SJCRH30 (cell line): ENCODE measurements around the gene C1orf226. TPM values are rescaled to one million over a fixed set of nuclear protein-coding genes. Genes with fewer than 3 reads are reported as not detected.

Experiments used
- DNase-seq, 2 experiments: peaks; one replicate each; pipeline ENCODE4 v3.0.0-alpha.2; 2015 to 2020
- H3K27ac ChIP-seq: fragments of 250-450 bp; sonication (Bioruptor Pico); 2 replicates; pipeline ENCODE4 v1.5.1; 2020; ENCODE audit warnings: mild to moderate bottlenecking, moderate library complexity
- H3K27me3 ChIP-seq: fragments of 250-450 bp; sonication (Bioruptor Pico); 2 replicates; pipeline ENCODE4 v1.5.1; 2020; ENCODE audit warnings: mild to moderate bottlenecking, moderate library complexity
- H3K36me3 ChIP-seq: fragments of 250-450 bp; sonication (Bioruptor Pico); 2 replicates; pipeline ENCODE4 v1.5.1; 2020; ENCODE audit warnings: mild to moderate bottlenecking, moderate library complexity
- H3K4me1 ChIP-seq: fragments of 250-450 bp; sonication (Bioruptor Pico); 2 replicates; pipeline ENCODE4 v1.5.1; 2020; ENCODE audit warnings: mild to moderate bottlenecking, moderate library complexity
- H3K4me3 ChIP-seq: fragments of 250-450 bp; sonication (Bioruptor Pico); 2 replicates; pipeline ENCODE4 v1.5.1; 2020; ENCODE audit warnings: mild to moderate bottlenecking, moderate library complexity
- H3K9me3 ChIP-seq: fragments of 250-450 bp; sonication (Bioruptor Pico); replicated peaks from 2 replicates; pipeline ENCODE4 v1.5.1; 2020; ENCODE audit warnings: mild to moderate bottlenecking, moderate library complexity
- total RNA-seq: library from RNA; depleted of rRNA; stranded (reverse); fragments of >200 nt; shearing (Covaris generic); gene quantifications from 2 replicates; pipeline ENCODE4 v1.2.3, GENCODE V29; 2014

The C1orf226 gene
- total RNA-seq, 1 experiment from 2014 or later = 0.57 TPM

GRCh38 chr1:162371611-162372010 is 9.9 kb upstream of the C1orf226 start:
- Histone ChIP-seq H3K4me1 (peaks cover 19% of the 10 kb centered on the region), H3K4me3 (no peak overlapping the region), H3K9me3 (no peaks in the 10 kb centered on the region), H3K36me3 (no peaks in the 10 kb centered on the region), H3K27ac (no peak overlapping the region), H3K27me3 (no peaks in the 10 kb centered on the region)
- no peak for DNase-seq

GRCh38 chr1:162372159-162373071 is 9.1 kb upstream of the C1orf226 start:
- no peaks in the 10 kb centered on the region for H3K27me3 ChIP-seq
- H3K36me3 ChIP-seq = no peaks in the 10 kb centered on the region
- H3K4me1 ChIP-seq = peaks cover 19% of the 10 kb centered on the region
- H3K9me3 ChIP-seq = no peaks in the 10 kb centered on the region
- DNase-seq = no peak
- no peak overlapping the region for H3K27ac ChIP-seq
- H3K4me3 ChIP-seq = no peak overlapping the region

- Histone ChIP-seq H3K4me3 (no peak overlapping the region), H3K9me3 (no peaks in the 10 kb centered on the region), H3K27ac (no peak overlapping the region), H3K4me1 (peaks cover 19% of the 10 kb centered on the region), H3K27me3 (no peaks in the 10 kb centered on the region), H3K36me3 (no peaks in the 10 kb centered on the region)
- no peak for DNase-seq
Measured at GRCh38 chr1:162373072-162373427, 8.5 kb upstream of the C1orf226 start.

- Histone ChIP-seq H3K4me1 (peaks cover 19% of the 10 kb centered on the region), H3K27me3 (no peaks in the 10 kb centered on the region), H3K27ac (no peak overlapping the region), H3K36me3 (no peaks in the 10 kb centered on the region), H3K9me3 (no peaks in the 10 kb centered on the region), H3K4me3 (no peak overlapping the region)
- DNase-seq = peak; percentile 38 to 42
Measured at GRCh38 chr1:162373541-162374260, 7.8 kb upstream of the C1orf226 start.

- H3K4me3 ChIP-seq = no peak overlapping the region
- no peaks in the 10 kb centered on the region for H3K27me3 ChIP-seq
- H3K4me1 ChIP-seq = peaks cover 19% of the 10 kb centered on the region
- H3K9me3 ChIP-seq = no peaks in the 10 kb centered on the region
- no peaks in the 10 kb centered on the region for H3K36me3 ChIP-seq
- no peak overlapping the region for H3K27ac ChIP-seq
- DNase-seq = no peak
Measured at GRCh38 chr1:162374406-162374805, 7.1 kb upstream of the C1orf226 start.

GRCh38 chr1:162375463-162375862 is 6.1 kb upstream of the C1orf226 start:
- Histone ChIP-seq H3K36me3 (no peaks in the 10 kb centered on the region), H3K4me1 (peaks cover 19% of the 10 kb centered on the region), H3K27me3 (no peaks in the 10 kb centered on the region), H3K27ac (no peak overlapping the region), H3K4me3 (no peak overlapping the region), H3K9me3 (no peaks in the 10 kb centered on the region)
- DNase-seq = no peak

GRCh38 chr1:162376691-162377090 is 4.8 kb upstream of the C1orf226 start, which contains the start of gene SPATA46:
SPATA46 (minus strand) TSS chr1:162376854; CDS start chr1:162376790, 64 bp downstream.
- no peak within 1 kb of the TSS for H3K27ac ChIP-seq
- H3K36me3 ChIP-seq = no peaks in the 10 kb centered on the region
- peaks cover 18% of the 10 kb centered on the region for H3K4me1 ChIP-seq
- no peaks in the 10 kb centered on the region for H3K27me3 ChIP-seq
- no peak for DNase-seq
- no peaks in the 10 kb centered on the region for H3K9me3 ChIP-seq
- H3K4me3 ChIP-seq = no peak within 1 kb of the TSS

- Histone ChIP-seq H3K4me3 (no peak overlapping the region), H3K9me3 (no peaks in the 10 kb centered on the region), H3K4me1 (no peaks in the 10 kb centered on the region), H3K27me3 (no peaks in the 10 kb centered on the region), H3K36me3 (no peaks in the 10 kb centered on the region), H3K27ac (no peak overlapping the region)
- no peak for DNase-seq
Measured at GRCh38 chr1:162380061-162380846, 1.3 kb upstream of the C1orf226 start.

GRCh38 chr1:162381941-162382750 is 618 bp downstream of the C1orf226 start:
- Histone ChIP-seq H3K4me3 (no peak overlapping the region), H3K27me3 (no peaks in the 10 kb centered on the region), H3K27ac (no peak overlapping the region), H3K9me3 (no peaks in the 10 kb centered on the region), H3K36me3 (no peaks in the 10 kb centered on the region), H3K4me1 (no peaks in the 10 kb centered on the region)
- no peak for DNase-seq

GRCh38 chr1:162383091-162383490 is 1.6 kb downstream of the C1orf226 start:
- H3K4me3 ChIP-seq = no peak overlapping the region
- no peaks in the 10 kb centered on the region for H3K36me3 ChIP-seq
- no peak for DNase-seq
- no peak overlapping the region for H3K27ac ChIP-seq
- H3K9me3 ChIP-seq = no peaks in the 10 kb centered on the region
- H3K4me1 ChIP-seq = peaks cover 4% of the 10 kb centered on the region
- H3K27me3 ChIP-seq = no peaks in the 10 kb centered on the region

- Histone ChIP-seq H3K4me3 (no peak overlapping the region), H3K36me3 (no peaks in the 10 kb centered on the region), H3K27ac (no peak overlapping the region), H3K9me3 (no peaks in the 10 kb centered on the region), H3K27me3 (no peaks in the 10 kb centered on the region), H3K4me1 (peaks cover 8% of the 10 kb centered on the region)
- no peak for DNase-seq
Measured at GRCh38 chr1:162383516-162383915, 2.0 kb downstream of the C1orf226 start.

- Histone ChIP-seq H3K27ac (no peak overlapping the region), H3K9me3 (no peaks in the 10 kb centered on the region), H3K4me3 (no peak overlapping the region), H3K4me1 (peaks cover 14% of the 10 kb centered on the region), H3K36me3 (no peaks in the 10 kb centered on the region), H3K27me3 (no peaks in the 10 kb centered on the region)
- no peak for DNase-seq
Measured at GRCh38 chr1:162384116-162384515, 2.6 kb downstream of the C1orf226 start.

- Histone ChIP-seq H3K4me3 (no peak overlapping the region), H3K27me3 (no peaks in the 10 kb centered on the region), H3K9me3 (no peaks in the 10 kb centered on the region), H3K4me1 (peaks cover 19% of the 10 kb centered on the region), H3K36me3 (no peaks in the 10 kb centered on the region), H3K27ac (no peak overlapping the region)
- no peak for DNase-seq
Measured at GRCh38 chr1:162384601-162385279, 3.2 kb downstream of the C1orf226 start.

GRCh38 chr1:162385280-162385623 is 3.7 kb downstream of the C1orf226 start:
- Histone ChIP-seq H3K9me3 (no peaks in the 10 kb centered on the region), H3K27me3 (no peaks in the 10 kb centered on the region), H3K36me3 (no peaks in the 10 kb centered on the region), H3K27ac (no peak overlapping the region), H3K4me3 (no peak overlapping the region), H3K4me1 (peaks cover 24% of the 10 kb centered on the region)
- no peak for DNase-seq
